HepG2 (cell line): ENCODE data around the gene UXS1.

Experiments
- CENPX ChIP-seq: sonication (generic); formaldehyde crosslinking; IDR thresholded peaks from 2 replicates; pipeline ENCODE4 v1.9.0; 2021; ENCODE audit warnings: mild to moderate bottlenecking, missing genetic modification reagents, moderate library complexity
- ETS1 ChIP-seq: sonication (generic); formaldehyde crosslinking; IDR thresholded peaks from 2 replicates; pipeline ENCODE4 v1.4.0; 2020; ENCODE audit warnings: missing genetic modification reagents
- EZH2 ChIP-seq: conservative IDR thresholded peaks from 2 replicates; pipeline ENCODE4 v1.6.1; 2012; ENCODE audit warnings: mild to moderate bottlenecking, low read depth, low read length, moderate library complexity
- HIVEP1 ChIP-seq: sonication (generic); formaldehyde crosslinking; IDR thresholded peaks from 2 replicates; pipeline ENCODE4 v1.4.0; 2020; ENCODE audit warnings: mild to moderate bottlenecking, missing genetic modification reagents
- HNRNPK ChIP-seq: fragments of 200-400 bp; formaldehyde crosslinking; IDR thresholded peaks from 2 replicates; pipeline ENCODE4 v1.6.1; 2018; ENCODE audit warnings: low read length, low read depth, moderate library complexity, mild to moderate bottlenecking; ENCODE audit not compliant: poor library complexity, severe bottlenecking
- HNRNPLL ChIP-seq: fragments of 200-400 bp; formaldehyde crosslinking; IDR thresholded peaks from 2 replicates; pipeline ENCODE4 v1.6.1; 2017; ENCODE audit warnings: mild to moderate bottlenecking, low read depth, low read length; ENCODE audit not compliant: poor library complexity, severe bottlenecking
- HOXA7 ChIP-seq: sonication (generic); formaldehyde crosslinking; IDR thresholded peaks from 2 replicates; pipeline ENCODE4 v1.8.1; 2022; ENCODE audit warnings: mild to moderate bottlenecking, missing genetic modification reagents, moderate library complexity
- POLR2A ChIP-seq, 2 experiments: IDR thresholded peaks; 2 replicates each; pipeline ENCODE4 v1.6.1; 2011; ENCODE audit warnings: low read depth in 2 of 2, low read length in 2 of 2, mild to moderate bottlenecking in 1 of 2, moderate library complexity in 1 of 2; ENCODE audit not compliant: insufficient read depth in 1 of 2
- POLR2AphosphoS2 ChIP-seq: IDR thresholded peaks from 2 replicates; pipeline ENCODE4 v1.6.1; 2011; ENCODE audit warnings: low read depth, low read length, improper control_type of control experiment
- SMYD3 ChIP-seq: sonication (generic); formaldehyde crosslinking; IDR thresholded peaks from 2 replicates; pipeline ENCODE4 v1.8.1; 2023; ENCODE audit warnings: mild to moderate bottlenecking, missing genetic modification reagents
- ZBTB20 ChIP-seq: sonication (generic); formaldehyde crosslinking; IDR thresholded peaks from 2 replicates; pipeline ENCODE4 v1.8.1; 2023; ENCODE audit warnings: missing genetic modification reagents, low read depth, mild to moderate bottlenecking, borderline replicate concordance
- ZNF331 ChIP-seq: sonication (generic); formaldehyde crosslinking; IDR thresholded peaks from 2 replicates; pipeline ENCODE4 v1.4.0; 2020; ENCODE audit warnings: missing genetic modification reagents

- TF ChIP-seq HOXA7 (CRISPR knock-in tag) (no peak), HNRNPK (no peak), SMYD3 (CRISPR knock-in tag) (no peak), POLR2AphosphoS2 (no peak), POLR2A (IDR thresholded peaks at IDR 0.05; ENCODE audit: insufficient read depth in 1 of 2, low read depth in 2 of 2, low read length in 2 of 2) (no peak), ZBTB20 (CRISPR knock-in tag) (no peak), ZNF331 (CRISPR knock-in tag) (no peak), ETS1 (CRISPR knock-in tag) (no peak), CENPX (no peak), EZH2 (no peak), HNRNPLL (no peak), HIVEP1 (no peak)
Observed at GRCh38 chr2:106065268-106065982, 128.7 kb downstream of the UXS1 start.
